OCI-LY3 (cell line): ENCODE data around the gene ZCCHC3.

Experiments used
- CTCF ChIP-seq: fragments of 200-600, 300-600 bp; sonication (generic); IDR thresholded peaks from 2 replicates; pipeline ENCODE4 v1.5.1; 2014; ENCODE audit warnings: antibody characterized with exemption, low read length, low read depth
- EZH2phosphoT487 ChIP-seq: fragments of 200-600 bp; shearing (Covaris generic); IDR thresholded peaks from 2 replicates; pipeline ENCODE4 v1.6.1; 2018; ENCODE audit warnings: antibody characterized with exemption, mixed run types, low read depth

GRCh38 chr20:276620-277495, 20.5 kb upstream of the ZCCHC3 start:
- TF ChIP-seq CTCF, result no peak
- no peak for TF ChIP-seq EZH2phosphoT487
